ENCODE data around the gene SVIL.
"Not testable (repeated sequence)": the region's sequence is repeated elsewhere in the genome, so short reads cannot be mapped to it uniquely, and the experiment has no call there.

Gene SVIL

DNA sequence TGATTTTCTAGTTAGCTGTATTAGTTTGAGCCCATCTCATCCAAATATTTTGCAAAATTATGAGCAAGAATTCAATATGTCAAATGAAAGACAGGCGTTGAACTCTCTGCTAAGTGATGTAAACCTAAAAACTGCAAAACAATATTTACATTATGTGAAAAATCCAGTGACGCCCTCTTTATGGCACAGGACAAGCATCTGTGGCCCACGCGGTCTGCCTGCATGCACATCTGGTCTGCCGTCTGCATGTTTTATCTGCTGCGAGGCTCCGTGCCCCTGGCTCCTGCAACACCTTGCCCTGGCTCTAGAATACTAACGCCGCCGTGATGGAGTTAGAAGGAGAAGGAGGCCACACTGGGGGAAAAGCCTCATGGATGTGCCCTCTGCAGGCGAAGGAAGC, 142.0 kb downstream of the SVIL start:
- no peak for DNase-seq (ENCODE audit: low read depth in 4 of 4, low spot score in 1 of 4)

DNA sequence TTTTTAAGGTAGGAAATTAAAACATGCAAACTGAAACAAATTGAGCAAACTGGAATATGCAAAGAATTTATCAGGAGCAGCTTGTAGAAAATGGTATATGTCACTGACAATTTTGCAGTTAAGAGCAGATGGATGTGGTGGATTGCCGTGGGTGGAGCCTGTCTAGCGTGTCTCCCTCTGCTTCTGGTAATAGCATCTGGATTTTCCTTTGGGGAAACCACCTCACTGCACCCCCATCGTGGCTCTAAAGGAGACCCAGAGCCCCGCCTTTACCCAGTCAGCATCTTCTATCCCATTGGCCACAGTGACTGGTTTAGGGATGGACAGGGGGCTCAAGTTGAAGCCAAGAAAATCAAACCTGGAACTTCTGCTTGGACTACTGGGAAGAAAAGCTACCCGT, 142.9 kb downstream of the SVIL start:
- DNase-seq (ENCODE audit: low read depth in 4 of 4, low spot score in 1 of 4), result no peak

DNA sequence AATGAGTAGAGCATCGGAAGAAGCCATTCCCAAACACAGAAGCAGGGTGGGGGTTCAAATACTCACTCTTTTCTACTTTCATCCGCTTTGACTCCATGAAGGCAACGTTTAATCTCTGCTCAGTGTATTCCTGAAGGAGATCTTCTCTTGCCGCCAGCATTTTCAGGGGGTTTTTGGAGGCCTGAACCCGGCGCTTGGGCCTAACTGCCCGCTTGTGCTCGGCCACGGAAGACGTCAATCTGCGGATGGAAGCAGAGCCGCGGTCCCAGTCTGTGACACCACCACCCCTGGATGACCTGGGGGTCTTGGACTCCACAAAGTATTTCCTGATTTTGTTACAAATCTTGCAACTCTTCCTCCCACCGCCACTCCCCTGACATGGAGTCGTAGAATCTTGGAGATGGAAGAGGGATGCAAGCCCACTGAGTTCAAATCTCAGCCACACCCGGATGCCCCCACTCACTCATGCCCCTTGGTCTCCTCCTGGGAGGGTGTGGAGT, 143.9 kb downstream of the SVIL start:
- DNase-seq (ENCODE audit: low read depth in 4 of 4, low spot score in 1 of 4), result not testable (repeated sequence)

DNA sequence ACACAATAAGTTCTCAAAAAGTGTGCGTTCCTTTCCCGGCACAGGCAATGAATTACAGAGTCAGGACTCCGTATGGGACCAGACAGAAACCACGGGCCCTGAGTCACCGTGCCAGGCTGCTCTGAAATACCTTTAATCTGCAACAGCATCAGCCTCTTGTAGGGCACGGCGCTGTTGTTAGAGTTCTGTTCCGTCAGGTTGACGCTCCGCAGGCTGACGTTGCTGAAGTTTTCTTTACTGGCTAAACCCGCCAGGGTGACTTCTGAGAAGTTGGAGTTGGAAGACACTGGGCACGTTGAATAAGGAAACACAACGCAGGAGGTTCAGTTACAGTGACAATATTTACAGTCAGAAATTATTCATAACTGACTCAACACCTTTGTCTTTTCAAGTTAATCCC, 146.3 kb downstream of the SVIL start:
- DNase-seq (ENCODE audit: low read depth in 4 of 4, low spot score in 1 of 4), result not testable (repeated sequence)

DNA sequence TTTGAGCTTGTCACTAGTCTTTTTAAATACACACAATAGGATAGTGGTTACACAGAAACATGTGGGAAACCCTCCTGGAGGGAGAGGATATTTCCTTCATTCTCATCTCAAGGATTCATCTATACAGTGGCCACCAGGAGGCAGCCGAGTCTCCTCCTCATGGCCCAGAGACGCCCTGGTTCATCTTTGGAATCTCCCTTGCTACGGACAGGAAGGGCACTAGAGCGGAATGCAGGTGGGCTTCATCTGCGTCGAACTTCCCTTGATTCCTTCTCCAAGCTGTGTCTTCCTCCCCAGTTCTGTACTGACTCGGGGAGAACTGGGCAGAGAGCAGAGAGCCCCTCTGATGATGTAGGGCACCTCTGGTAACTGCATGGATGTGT, 146.9 kb downstream of the SVIL start:
- not testable (repeated sequence) for DNase-seq (ENCODE audit: low read depth in 4 of 4, low spot score in 1 of 4)

DNA sequence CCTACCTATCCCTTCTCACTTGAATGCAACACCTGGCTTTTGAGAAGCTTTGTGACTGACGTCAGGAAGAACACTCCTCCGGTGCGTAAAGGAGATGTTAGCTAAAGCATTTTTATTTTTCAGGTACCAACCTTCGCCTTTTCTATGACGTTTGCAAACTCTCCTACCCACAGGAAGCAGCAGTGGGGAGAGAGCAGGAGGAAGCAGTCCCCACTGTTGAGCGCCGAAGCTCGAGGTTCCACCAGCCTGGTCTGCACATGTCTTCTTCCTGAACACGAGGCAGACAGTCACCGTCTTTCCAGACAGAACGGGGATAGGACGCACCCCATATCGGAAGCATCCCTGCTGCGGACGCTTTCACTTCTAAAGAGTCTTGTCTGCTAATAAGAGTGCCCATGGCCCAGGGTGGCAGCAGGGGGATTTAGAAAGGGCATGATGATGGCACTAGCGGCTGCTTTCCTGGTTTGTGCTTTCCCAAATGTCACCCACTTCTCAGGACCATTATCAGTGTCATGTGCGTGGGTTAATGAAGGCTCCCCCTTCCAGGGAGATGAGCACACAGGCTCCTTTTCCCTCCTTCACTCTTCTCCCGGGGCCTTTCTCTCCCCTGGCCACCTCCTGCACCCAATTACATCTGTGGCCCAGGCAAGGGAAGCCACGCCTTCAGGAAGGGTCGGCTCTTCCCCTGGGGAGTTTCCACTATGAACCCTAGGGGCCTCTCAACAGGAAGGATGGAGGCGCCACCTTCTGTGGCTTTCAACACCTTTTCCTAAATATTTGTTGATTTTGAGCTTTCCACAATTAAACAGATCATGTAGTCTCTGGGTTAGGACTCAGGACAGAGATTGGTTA, 147.5 kb downstream of the SVIL start:
- not testable (repeated sequence) for DNase-seq (ENCODE audit: low read depth in 4 of 4, low spot score in 1 of 4)

DNA sequence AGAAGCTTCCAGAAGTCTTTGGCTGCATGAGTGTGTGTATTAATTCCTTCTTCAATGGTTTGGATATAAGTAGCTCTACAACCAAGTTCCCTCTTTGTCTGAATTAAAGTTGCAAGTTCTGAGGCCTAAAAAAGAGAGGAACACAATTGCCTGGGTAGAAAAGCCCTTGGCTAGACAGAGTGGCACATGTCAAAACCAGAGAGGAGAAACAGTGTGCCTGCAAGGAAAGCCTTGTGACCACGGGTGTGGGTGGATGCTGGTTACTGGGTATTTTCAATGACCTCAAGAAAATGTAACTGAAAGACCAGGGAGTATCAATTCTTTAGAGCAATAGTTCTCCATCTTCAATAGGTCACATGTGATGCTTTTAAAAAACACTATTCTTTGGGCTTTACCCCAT, 148.3 kb downstream of the SVIL start:
- no peak for DNase-seq (ENCODE audit: low read depth in 4 of 4, low spot score in 1 of 4)

DNA sequence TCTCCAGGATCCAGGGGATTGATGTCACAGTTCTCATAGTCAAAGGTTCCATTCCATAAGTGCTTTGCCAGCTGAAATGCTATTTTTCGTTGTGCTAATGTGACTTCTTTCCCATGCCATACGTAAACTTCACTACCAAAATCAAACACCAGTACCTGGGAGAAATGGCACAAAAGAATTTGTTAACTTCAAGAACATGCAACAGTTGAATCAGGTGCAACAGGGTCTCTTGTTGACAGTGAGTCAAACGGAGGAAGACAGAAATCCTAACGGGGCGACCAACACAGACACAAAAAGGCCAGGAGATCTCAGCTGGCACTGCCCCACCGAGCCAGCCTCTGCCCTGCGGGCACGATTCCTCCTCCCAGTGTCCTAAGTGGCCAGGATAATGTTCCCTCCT, 150.1 kb downstream of the SVIL start:
- not testable (repeated sequence) for DNase-seq (ENCODE audit: low read depth in 4 of 4, low spot score in 1 of 4)

DNA sequence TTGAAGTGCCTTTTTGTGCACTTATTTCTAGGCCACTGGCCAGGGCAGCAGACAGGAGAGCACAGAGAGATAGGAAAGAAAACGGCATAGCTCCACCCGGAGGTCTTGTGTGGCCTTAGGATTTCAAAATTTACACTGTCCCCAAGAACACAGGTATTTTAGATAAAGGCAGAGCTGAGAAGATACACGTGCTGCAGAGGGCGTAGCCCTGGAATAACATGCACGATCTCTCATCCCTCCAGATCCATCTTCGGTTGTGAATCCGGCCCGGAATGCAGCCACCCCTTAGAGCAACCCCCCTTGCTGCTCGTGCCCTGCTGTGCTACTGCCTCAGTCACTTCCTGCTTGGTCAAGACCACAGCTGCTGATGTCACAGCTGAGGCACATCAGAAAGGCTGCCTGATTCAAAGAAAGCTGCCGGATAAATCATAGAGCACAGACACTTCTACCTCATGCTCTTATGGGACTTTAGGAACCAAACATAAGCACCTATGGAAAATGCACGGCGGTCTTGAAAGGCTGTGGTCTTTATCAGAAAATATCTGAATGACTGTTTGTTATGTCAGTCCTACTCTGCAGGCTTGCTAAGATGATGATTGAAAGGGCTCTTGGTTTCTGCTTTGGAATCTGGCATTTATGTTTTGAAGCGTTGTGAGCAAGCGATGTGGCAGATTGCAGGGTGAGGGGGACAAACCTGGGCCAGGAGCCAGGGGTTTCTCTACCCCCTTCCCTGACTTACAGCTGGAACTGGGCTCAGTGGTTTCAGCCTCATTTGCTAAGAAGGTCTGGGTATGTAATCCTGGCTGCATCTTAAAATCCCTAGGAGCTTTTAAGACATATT, 152.0 kb downstream of the SVIL start:
- no peak for DNase-seq (ENCODE audit: low read depth in 4 of 4, low spot score in 1 of 4)

DNA sequence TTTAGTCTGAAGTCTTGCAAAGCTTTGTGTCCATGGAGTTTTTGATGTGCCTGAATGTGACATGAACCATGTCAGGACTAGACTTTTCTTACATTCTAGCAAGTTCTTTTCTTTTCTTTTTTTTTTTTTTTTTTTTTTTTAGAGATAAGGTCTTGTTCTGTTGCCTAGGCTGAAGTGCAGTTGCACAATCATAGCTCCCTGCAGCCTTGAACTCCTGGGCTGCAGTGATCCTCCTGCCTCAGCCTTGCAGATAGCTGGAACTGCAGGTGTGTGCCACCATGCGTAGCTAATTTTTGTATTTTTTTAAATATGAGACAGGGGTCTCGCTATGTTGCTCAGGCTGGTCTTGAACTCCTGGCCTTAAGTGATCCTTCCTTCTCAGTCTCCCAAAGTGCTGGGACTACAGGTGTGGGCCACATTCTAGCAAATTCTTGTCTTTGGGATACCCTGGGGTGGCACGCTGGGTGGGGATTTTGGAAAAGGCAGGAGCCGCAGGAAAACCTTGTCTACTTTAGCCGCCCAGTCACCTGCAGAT, 152.8 kb downstream of the SVIL start:
- DNase-seq (ENCODE audit: low read depth in 4 of 4, low spot score in 1 of 4), result no peak

DNA sequence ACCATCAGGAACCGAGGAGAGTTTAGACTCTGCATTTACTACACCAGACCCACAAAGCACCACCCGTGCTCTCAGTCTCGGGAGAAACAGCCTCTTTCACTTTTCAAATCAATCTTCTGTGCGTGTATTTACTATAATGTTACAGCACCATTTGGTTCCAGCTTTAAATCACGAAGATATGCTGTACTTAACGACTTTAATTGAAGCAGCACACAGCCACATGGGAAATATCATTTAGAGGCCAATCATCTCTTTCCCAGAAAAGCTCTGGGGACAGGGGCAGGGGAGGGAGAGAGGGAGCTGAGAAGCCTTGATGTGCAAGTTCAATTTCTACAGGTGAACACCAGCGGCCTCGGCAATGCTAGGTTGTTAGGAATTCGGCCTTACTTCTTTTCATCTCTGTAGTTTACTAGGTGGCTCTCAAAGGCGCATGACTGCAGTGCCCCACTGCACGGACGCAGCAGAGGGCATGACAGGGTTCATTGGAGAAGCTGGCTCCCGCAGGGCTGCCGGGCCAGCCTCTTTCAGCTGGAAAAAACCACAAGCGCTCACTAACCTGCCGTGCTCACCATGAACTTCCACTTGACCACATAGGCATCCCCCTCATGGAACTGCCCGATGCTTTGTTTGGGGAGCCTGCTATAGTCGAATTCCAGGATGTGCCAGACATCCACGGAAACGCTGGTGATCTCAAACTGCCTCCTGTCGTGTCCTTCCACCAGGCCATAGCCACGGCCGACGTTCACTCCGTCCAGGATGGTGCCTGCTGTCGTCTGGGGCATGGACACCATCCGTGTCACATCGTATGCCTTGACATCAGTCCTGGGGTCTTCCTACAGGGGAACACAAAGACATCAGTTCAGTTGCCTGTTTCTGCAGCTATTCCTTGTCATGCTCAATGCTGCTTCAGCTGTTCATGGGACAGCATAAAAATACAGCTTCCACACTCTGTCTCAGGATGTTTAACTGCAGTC, 154.5 kb downstream of the SVIL start:
- no peak for DNase-seq (ENCODE audit: low read depth in 4 of 4, low spot score in 1 of 4)

DNA sequence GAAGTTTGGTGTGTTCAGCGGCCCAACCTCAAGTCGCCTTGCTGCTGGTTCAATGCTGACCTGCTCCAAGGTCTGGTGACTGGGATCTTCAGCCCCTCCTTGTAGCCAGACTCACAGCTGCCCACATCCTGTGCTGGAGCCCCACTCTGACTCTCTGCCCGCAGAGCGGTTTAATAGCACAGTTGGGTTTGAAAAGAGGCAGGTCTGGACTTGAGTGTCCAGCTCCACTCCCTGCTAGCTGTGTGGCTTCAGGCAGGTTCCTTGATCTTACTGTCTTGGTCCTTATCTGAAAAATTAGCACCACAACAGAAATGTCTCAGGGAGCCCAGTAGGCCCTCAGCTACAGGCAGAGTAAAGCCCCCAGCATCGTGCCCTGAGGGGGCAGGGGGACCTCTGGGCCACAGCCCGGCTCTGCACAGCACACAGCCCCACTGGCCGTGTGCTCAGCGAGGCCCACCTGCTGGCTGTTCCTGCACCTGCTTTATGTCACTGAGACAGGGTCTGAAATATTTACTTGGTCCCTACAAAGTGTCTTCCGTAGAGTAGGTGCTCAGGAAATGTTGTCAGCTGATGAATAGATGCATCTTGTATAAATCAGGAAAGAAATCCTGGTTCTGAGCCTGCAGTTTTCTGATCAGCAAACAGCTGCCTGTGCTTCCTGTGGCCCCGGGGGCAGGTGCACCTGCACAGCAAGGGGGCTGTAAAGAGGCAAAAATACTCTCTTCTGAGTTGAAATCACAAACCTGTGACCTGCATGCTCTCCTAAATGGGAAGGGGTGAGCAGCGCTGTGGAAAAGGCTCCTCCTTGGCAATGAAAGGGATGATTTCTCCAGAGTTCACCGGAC, 155.5 kb downstream of the SVIL start:
- no peak for DNase-seq (ENCODE audit: low read depth in 4 of 4, low spot score in 1 of 4)

DNA sequence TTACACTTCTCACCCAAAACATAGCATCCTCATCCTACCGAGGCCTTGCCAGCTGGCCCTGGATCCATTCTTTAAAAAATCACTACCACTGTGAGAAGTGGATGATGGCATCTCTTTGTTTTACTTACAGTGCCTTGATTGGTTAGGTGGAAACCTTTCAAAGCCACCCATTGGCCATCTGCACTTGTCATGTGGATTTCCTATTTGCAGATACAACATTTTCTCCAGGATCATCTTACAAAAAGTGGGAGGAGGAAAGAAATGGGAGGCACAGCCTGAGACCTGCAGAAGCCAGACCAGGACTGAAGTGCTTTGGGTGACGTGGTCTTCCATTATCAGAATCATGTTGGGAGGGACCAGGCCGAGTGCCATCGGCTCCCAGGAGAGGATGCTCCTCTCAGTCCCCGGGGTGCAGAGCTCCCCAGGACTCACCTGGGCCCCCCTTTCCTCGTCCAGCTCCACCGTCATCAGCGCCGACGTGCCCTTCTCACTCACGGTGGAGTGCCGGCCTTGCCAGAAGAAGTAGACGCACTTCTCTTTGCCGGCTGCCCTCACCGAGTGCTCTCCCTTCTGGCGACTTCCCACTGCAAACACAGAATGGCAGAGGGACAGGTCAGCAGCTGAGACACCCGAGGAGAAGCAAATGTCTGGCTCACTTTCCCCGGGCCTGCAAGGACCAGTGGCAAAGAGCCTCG, 161.2 kb downstream of the SVIL start:
- DNase-seq (ENCODE audit: low read depth in 4 of 4, low spot score in 1 of 4), result no peak

DNA sequence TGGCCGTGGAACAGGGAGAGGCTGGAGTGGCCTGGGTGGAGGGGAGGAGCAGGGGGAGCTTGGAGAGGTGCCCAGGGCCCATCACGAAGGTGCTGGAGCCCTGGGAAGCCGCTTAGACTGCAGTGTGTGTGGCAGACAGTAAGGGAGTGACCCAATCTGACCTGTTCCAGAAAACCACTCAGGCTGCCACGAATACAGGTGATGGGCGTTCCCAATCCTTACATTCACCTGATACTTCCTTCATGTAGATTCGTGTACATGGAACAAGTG, 161.7 kb downstream of the SVIL start:
- DNase-seq (ENCODE audit: low read depth in 4 of 4, low spot score in 1 of 4), result no peak

DNA sequence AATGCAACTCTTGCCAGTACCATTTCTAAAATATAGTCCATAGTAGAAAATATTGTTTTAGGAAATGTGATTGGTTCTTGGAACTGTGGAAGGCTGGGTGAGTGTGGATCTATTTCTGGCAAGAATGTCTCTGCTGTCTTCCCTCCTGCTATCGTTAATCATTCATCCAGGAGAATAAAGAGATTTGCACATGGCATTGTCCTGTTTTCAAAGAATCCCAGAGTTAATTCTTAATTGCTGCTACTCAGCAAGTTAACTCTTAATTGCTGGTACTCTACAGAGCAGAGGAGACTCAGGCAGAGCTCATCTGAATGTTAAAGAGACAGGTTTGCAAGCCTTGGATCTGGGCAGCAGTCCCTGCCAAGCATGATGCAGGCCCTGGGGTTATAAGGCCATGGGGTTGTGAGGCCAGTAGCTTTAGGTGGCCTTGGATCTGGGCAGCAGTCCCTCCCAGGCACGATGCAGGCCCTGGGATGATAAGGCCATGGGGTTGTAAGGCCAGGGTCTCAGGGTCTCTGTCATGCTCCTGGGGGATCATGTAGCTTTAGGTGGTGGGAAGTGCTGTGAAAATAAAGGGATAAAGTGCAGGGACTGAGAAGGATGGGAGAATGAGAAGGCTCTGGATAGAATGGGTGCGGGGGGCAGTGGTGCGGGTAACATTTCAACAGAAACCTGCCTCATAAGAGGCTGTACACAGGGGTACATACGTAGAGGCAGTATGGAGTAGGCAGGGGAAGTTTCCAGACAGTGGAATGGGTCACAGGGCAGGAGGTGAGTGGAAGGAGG, 162.3 kb downstream of the SVIL start:
- no peak for DNase-seq (ENCODE audit: low read depth in 4 of 4, low spot score in 1 of 4)

DNA sequence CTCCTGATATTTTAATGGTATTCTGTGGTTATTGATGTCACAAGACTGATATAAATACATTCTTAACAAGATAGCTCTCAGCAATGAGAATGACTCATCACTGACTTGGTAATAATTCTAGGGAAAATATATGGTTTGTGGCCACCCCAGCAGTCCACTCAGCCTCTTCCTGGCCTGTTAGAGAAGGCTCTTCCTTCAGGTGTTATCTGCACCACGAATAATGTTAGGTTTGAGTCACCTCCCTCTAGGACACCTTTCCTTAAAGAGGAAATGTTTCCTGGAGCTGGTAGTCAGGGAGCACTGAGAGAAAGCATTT, 163.3 kb downstream of the SVIL start:
- DNase-seq (ENCODE audit: low read depth in 4 of 4, low spot score in 1 of 4), result no peak

DNA sequence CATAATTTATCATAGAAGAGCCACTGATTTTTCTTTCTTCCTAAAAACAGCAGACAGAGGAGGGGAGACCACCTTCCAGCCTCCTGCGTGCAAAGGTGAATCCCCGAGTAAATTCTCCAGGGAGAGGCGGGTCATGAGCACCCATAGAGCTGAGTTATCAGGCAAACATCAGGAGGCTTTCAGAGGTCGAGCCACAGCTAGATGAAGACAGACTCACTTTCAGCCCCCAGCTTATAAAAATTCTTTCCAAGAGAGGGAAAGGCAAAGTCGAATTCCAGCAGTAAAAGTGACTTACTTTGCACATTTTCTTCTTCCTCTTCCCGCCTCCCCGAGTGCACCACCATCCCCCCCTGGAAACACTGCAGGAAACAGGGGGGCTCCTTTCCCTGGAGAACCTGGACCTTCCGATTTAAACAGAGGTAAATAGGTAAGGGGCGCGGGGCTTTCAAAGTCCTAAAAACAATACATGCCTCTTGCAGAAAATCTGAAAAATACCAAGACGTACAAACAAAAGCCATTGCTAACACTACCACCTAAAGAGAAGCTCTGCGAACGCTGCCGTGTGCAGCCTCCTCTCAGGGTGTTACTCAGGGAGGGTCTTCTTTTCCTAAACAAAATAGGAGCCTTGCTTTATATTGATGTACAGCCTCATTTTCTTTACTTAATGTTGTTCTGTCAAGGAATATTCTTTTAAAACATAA, 163.8 kb downstream of the SVIL start:
- no peak for DNase-seq (ENCODE audit: low read depth in 4 of 4, low spot score in 1 of 4)

DNA sequence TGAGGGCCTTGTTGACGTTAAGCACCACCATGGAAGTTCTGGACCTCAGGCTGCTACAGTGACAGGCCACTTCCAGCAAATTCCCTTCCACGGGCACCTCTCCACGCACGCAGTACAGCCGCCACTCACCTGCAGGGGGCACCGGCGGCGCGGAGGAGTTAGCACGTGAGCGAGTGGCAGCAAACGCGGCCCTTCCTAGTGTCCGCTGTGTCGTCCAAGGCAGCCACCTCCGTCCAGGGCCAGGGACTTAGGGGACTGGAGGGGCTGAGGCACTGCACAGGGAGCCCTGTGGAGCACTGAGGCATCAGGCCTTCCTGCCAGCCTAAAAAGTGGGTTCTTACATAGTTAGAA, 164.4 kb downstream of the SVIL start:
- DNase-seq (ENCODE audit: low read depth in 4 of 4, low spot score in 1 of 4), result no peak

Data from stimulated activated CD4-positive, alpha-beta T cell treated with anti-CD3 and anti-CD28 coated beads, Interleukin-1b, Interleukin-23, amount 100 ng/mL, for 24 hours (primary cell).